Caco-2 (cell line): Measurements from ENCODE around the gene SLC14A1. TPM values are rescaled to one million over a fixed set of nuclear protein-coding genes. Genes with fewer than 3 reads are reported as not detected.

Experiments
- BruUV-seq: library from RNA; stranded (reverse); fragments of 400-500 nt; replicated peaks from 2 replicates; lab custom pipeline; 2021; lab: Mats Ljungman, UMichigan
- CTCF ChIA-PET: fragments of 300-600 bp; sonication (Branson Sonifier 250); formaldehyde crosslinking; loops from one replicate; lab custom pipeline; 2022; ENCODE audit warnings: antibody characterized with exemption; lab: Charles Lee
- POLR2A ChIA-PET: fragments of 300-600 bp; sonication (Branson Sonifier 250); formaldehyde crosslinking; loops from one replicate; lab custom pipeline; 2022; ENCODE audit warnings: antibody characterized with exemption; lab: Charles Lee
- DNase-seq, 2 experiments: peaks; one replicate each; pipeline versions ENCODE4 v3.0.0 to v3.0.0-alpha.2; 2020 to 2022
- H3K27me3 ChIP-seq: replicated peaks from 2 replicates; pipeline ENCODE4 v1.6.0; 2011; ENCODE audit warnings: low read length; ENCODE audit not compliant: control insufficient read depth, insufficient read depth
- H3K36me3 ChIP-seq: 2 replicates; pipeline ENCODE4 v1.5.1; 2011; ENCODE audit warnings: low read length; ENCODE audit not compliant: control insufficient read depth, insufficient read depth
- H3K4me1 ChIP-seq: fragments of 250-450 bp; sonication (Bioruptor Pico); 2 replicates; pipeline ENCODE4 v1.5.1; 2020; ENCODE audit warnings: mild to moderate bottlenecking
- H3K4me3 ChIP-seq: 2 replicates; pipeline ENCODE4 v1.5.1; 2011; ENCODE audit warnings: low read depth, mild to moderate bottlenecking, control low read depth, low read length
- H3K9me3 ChIP-seq: fragments of 250-450 bp; sonication (Bioruptor Pico); 2 replicates; pipeline ENCODE4 v1.5.1; 2020; ENCODE audit warnings: mild to moderate bottlenecking, moderate library complexity
- H3K27ac Mint-ChIP-seq: one replicate; pipeline ENCODE4 v1.8.0; 2022; ENCODE audit warnings: mixed read lengths; ENCODE audit not compliant: unreplicated experiment
- H3K27me3 Mint-ChIP-seq: one replicate; pipeline ENCODE4 v1.8.0; 2022; ENCODE audit warnings: mixed read lengths; ENCODE audit not compliant: insufficient read depth, unreplicated experiment
- H3K36me3 Mint-ChIP-seq: one replicate; pipeline ENCODE4 v1.8.0; 2022; ENCODE audit warnings: mild to moderate bottlenecking, mixed read lengths; ENCODE audit not compliant: insufficient read depth, unreplicated experiment
- H3K4me1 Mint-ChIP-seq: one replicate; pipeline ENCODE4 v1.8.0; 2022; ENCODE audit warnings: low read depth, mixed read lengths; ENCODE audit not compliant: unreplicated experiment
- H3K4me3 Mint-ChIP-seq: one replicate; pipeline ENCODE4 v1.8.0; 2022; ENCODE audit warnings: mild to moderate bottlenecking, moderate library complexity, mixed read lengths; ENCODE audit not compliant: unreplicated experiment
- H3K9me3 Mint-ChIP-seq: one replicate; pipeline ENCODE4 v1.8.0; 2022; ENCODE audit warnings: mixed read lengths; ENCODE audit not compliant: unreplicated experiment
- CTCF ChIP-seq, 2 experiments: fragments of 200-600 bp in 1 of 2; IDR thresholded peaks; 1 replicate in 1 of 2; 2 replicates in 1 of 2; pipeline versions ENCODE4 v1.5.1 to v1.8.0; 2011 to 2022; ENCODE audit warnings: antibody characterized with exemption in 1 of 2, control low read depth in 1 of 2, inconsistent platforms in 1 of 2, low read depth in 1 of 2, low read length in 1 of 2, mild to moderate bottlenecking in 1 of 2, moderate library complexity in 1 of 2; ENCODE audit not compliant: insufficient read depth in 1 of 2, severe bottlenecking in 1 of 2, unreplicated experiment in 1 of 2
- intact Hi-C: fragments of 100-400 bp; cut with micrococcal nuclease; formaldehyde crosslinking; loops from one replicate; pipeline ENCODE4 v1.10.0; 2022; ENCODE audit not compliant: unreplicated experiment
- total RNA-seq: library from RNA; stranded (reverse); gene quantifications from 2 replicates; pipeline ENCODE4 v1.2.3, GENCODE V29; 2022

SLC14A1 gene
- total RNA-seq, 1 experiment from 2014 or later = not detected

- H3K9me3 ChIP-seq = no peaks in the 10 kb centered on the region
- no peak for TF ChIP-seq CTCF (IDR thresholded peaks at IDR 0.05; ENCODE audit: insufficient read depth in 1 of 2, low read depth in 1 of 2, low read length in 1 of 2, severe bottlenecking in 1 of 2, unreplicated experiment in 1 of 2)
- CTCF ChIA-PET = no interaction called here
- no peaks in the 10 kb centered on the region for H3K4me1 ChIP-seq
- H3K27ac Mint-ChIP-seq = no peak overlapping the region
- no peaks in the 10 kb centered on the region for H3K27me3 ChIP-seq
- DNase-seq = no peak
- no peaks in the 10 kb centered on the region for H3K9me3 Mint-ChIP-seq
- H3K36me3 ChIP-seq = no peaks in the 10 kb centered on the region
- H3K27me3 Mint-ChIP-seq = no peaks in the 10 kb centered on the region
- peaks cover 7% of the 10 kb centered on the region for H3K4me1 Mint-ChIP-seq
- H3K4me3 ChIP-seq = no peak overlapping the region
- no peaks in the 10 kb centered on the region for H3K36me3 Mint-ChIP-seq
- POLR2A ChIA-PET = no interaction called here
- BruUV-seq = no TSS peak
- no peak overlapping the region for H3K4me3 Mint-ChIP-seq
- intact Hi-C loops = no loop called here
These were observed 37.6 kb downstream of the SLC14A1 start for GRCh38 chr18:45761512-45762114.

- Mint-ChIP-seq H3K27me3 (no peaks in the 10 kb centered on the region), H3K27ac (no peak overlapping the region), H3K36me3 (no peaks in the 10 kb centered on the region), H3K4me3 (no peak overlapping the region), H3K9me3 (peaks cover 1% of the 10 kb centered on the region), H3K4me1 (peaks cover 7% of the 10 kb centered on the region)
- Histone ChIP-seq H3K4me1 (no peaks in the 10 kb centered on the region), H3K9me3 (no peaks in the 10 kb centered on the region), H3K27me3 (no peaks in the 10 kb centered on the region), H3K36me3 (no peaks in the 10 kb centered on the region), H3K4me3 (no peak overlapping the region)
- ChIA-PET POLR2A (no interaction called here), CTCF (no interaction called here)
- BruUV-seq = no TSS peak
- no peak for TF ChIP-seq CTCF (IDR thresholded peaks at IDR 0.05; ENCODE audit: insufficient read depth in 1 of 2, low read depth in 1 of 2, low read length in 1 of 2, severe bottlenecking in 1 of 2, unreplicated experiment in 1 of 2)
- DNase-seq = no peak
- intact Hi-C loops = no loop called here
These were observed 40.2 kb downstream of the SLC14A1 start for GRCh38 chr18:45764000-45764686.

- Mint-ChIP-seq H3K36me3 (no peaks in the 10 kb centered on the region), H3K4me3 (no peak overlapping the region), H3K9me3 (peaks cover 15% of the 10 kb centered on the region), H3K27me3 (no peaks in the 10 kb centered on the region), H3K27ac (no peak overlapping the region), H3K4me1 (no peaks in the 10 kb centered on the region)
- ChIA-PET POLR2A (no interaction called here), CTCF (no interaction called here)
- intact Hi-C loops = no loop called here
- BruUV-seq = no TSS peak
- Histone ChIP-seq H3K4me3 (no peak overlapping the region), H3K27me3 (no peaks in the 10 kb centered on the region), H3K9me3 (no peaks in the 10 kb centered on the region), H3K36me3 (no peaks in the 10 kb centered on the region), H3K4me1 (no peaks in the 10 kb centered on the region)
- no peak for DNase-seq
- TF ChIP-seq CTCF (IDR thresholded peaks at IDR 0.05; ENCODE audit: insufficient read depth in 1 of 2, low read depth in 1 of 2, low read length in 1 of 2, severe bottlenecking in 1 of 2, unreplicated experiment in 1 of 2) = no peak
These were observed 41.8 kb downstream of the SLC14A1 start for GRCh38 chr18:45765796-45766195.
